Esophagus squamous epithelium (tissue), 4 donors: Measurements from ENCODE around the gene TSC22D3.

ENCODE experiments used
- POLR2A ChIP-seq, 4 donors: fragments of 450-650 bp; IDR thresholded peaks; one replicate each; pipeline ENCODE4 v1.6.1; 2017; ENCODE audit warnings: antibody characterized with exemption in 4 of 4, mild to moderate bottlenecking in 4 of 4, moderate library complexity in 3 of 4
- TF ChIP-seq, protein P1 (sequence below), 6 experiments: fragments of 450-650 bp in 4 of 6; fragments of 200-600 bp in 2 of 6; sonication (generic) in 2 of 6; IDR thresholded peaks; one replicate each; pipeline ENCODE4 v1.5.1; 2016 to 2019; ENCODE audit warnings: antibody characterized with exemption in 6 of 6, mild to moderate bottlenecking in 4 of 6, moderate library complexity in 4 of 6

DNA sequence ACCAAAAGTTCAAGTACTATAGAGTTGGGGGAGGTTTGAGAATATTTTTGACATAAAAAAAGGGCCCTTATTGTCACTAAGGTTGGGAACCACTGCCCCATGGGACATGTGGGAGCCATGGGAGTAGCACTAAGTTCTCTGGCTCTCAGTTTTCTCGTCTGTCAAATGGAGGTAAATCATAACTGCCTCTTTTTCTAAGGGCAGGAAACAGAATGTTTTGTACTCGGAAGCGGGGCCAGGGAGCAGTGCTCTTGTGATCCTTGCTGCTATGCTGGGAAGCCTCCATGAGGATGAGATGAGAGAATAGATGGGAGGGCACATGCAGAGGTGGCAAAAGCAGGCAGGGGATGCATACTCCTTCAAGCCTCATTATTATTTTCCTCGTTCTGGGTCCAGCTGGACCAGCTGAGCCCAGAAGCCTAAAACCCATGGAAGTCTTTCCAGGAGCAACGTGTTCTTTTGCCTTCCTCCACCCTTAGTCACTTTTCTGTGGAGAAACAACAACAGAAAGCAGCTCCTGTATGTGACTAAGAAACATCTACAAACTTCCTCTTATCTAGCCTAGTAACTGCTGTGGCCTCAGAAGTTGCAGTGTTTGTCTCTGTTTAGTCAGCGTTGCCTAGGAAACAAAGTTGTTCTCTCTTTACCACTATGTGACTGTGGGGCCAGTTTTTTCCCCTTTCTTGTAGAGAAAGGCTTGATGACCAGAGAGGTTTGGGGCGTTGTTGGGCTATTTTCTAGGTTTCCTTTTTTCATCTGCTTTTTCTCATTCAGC lies 64.8 kb downstream of the TSC22D3 start:
- TF ChIP-seq, protein P1, sequence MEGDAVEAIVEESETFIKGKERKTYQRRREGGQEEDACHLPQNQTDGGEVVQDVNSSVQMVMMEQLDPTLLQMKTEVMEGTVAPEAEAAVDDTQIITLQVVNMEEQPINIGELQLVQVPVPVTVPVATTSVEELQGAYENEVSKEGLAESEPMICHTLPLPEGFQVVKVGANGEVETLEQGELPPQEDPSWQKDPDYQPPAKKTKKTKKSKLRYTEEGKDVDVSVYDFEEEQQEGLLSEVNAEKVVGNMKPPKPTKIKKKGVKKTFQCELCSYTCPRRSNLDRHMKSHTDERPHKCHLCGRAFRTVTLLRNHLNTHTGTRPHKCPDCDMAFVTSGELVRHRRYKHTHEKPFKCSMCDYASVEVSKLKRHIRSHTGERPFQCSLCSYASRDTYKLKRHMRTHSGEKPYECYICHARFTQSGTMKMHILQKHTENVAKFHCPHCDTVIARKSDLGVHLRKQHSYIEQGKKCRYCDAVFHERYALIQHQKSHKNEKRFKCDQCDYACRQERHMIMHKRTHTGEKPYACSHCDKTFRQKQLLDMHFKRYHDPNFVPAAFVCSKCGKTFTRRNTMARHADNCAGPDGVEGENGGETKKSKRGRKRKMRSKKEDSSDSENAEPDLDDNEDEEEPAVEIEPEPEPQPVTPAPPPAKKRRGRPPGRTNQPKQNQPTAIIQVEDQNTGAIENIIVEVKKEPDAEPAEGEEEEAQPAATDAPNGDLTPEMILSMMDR (IDR thresholded peaks at IDR 0.05), result no peak
- peak in 2 of 4 donors; percentile 19 to 58 for TF ChIP-seq POLR2A (IDR thresholded peaks at IDR 0.05)
